ENCODE results near the gene KCNJ8.

- no peak for TF ChIP-seq POLR2A (IDR thresholded peaks at IDR 0.05)
- no peak for TF ChIP-seq CTCF (IDR thresholded peaks at IDR 0.05)
Observed at GRCh38 chr12:21797539-21797938, 23.0 kb upstream of the KCNJ8 start.

All from heart left ventricle (tissue), 13 donors.